HUES64 (cell line): ENCODE measurements around the gene SEMA3E.
"Not testable (repeated sequence)": the region's sequence is repeated elsewhere in the genome, so short reads cannot be mapped to it uniquely, and the experiment has no call there.

Experiments used
- H3K27ac ChIP-seq: 2 replicates; pipeline ENCODE4 v1.7.0; 2013; ENCODE audit warnings: low read depth, low read length, inconsistent platforms
- H3K27me3 ChIP-seq: 2 replicates; pipeline ENCODE4 v1.6.1; 2013; ENCODE audit warnings: mild to moderate bottlenecking, low read length; ENCODE audit not compliant: insufficient read depth
- H3K36me3 ChIP-seq: 2 replicates; pipeline ENCODE4 v1.6.1; 2013; ENCODE audit warnings: mild to moderate bottlenecking, low read length; ENCODE audit not compliant: insufficient read depth
- H3K4me1 ChIP-seq: 2 replicates; pipeline ENCODE4 v1.6.1; 2013; ENCODE audit warnings: mild to moderate bottlenecking, low read length, moderate library complexity; ENCODE audit not compliant: insufficient read depth
- H3K4me3 ChIP-seq: 2 replicates; pipeline ENCODE4 v1.5.1; 2013; ENCODE audit warnings: mild to moderate bottlenecking, low read length, moderate library complexity
- H3K9ac ChIP-seq: 2 replicates; pipeline ENCODE4 v1.6.1; 2013; ENCODE audit warnings: mild to moderate bottlenecking, low read depth, low read length
- H3K9me3 ChIP-seq: 2 replicates; pipeline ENCODE4 v1.6.1; 2013; ENCODE audit warnings: low read depth, low read length; ENCODE audit not compliant: insufficient read depth
- WGBS: fragments of 150-250, 120-280 bp; methylation state at CpG from one replicate; pipeline ENCODE4 v1.1.7; 2013; ENCODE audit warnings: missing lambda C conversion rate; 5-methylcytosine and 5-hydroxymethylcytosine counted together

Gene SEMA3E

DNA sequence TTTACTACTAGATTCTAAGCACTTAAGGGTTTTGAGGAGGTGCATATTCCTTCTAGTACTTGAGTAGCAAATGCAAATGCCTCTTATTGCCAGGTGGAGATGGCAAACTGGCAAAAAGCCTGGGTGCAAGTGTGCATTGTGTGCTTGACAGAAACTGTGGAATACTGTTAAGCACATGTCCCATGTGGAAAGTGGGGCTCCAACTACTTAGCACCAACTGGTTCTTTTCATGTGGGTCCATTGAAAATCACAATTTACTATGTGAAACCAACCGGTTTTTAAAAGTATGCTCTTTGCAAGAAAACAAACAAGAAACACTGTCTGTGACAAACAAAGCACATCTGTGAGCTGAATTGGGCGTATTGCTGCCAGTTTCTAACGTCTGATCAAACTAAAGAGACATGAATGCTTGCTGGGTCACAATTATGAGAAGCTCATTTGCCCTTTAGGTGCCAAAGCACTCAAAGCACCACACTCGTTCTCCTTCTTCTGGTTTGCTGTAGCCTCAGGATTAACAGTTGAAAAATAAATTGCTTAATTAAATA is 197.4 kb downstream of the SEMA3E start:
- H3K9ac ChIP-seq = no peak overlapping the region
- no peaks in the 10 kb centered on the region for H3K9me3 ChIP-seq
- H3K4me1 ChIP-seq = peaks cover 60% of the 10 kb centered on the region
- H3K27me3 ChIP-seq = no peaks in the 10 kb centered on the region
- H3K27ac ChIP-seq = peak overlapping the region; percentile 72
- 67% methylated on average over 4 of the region's 4 CpGs for WGBS
- no peaks in the 10 kb centered on the region for H3K36me3 ChIP-seq
- no peak overlapping the region for H3K4me3 ChIP-seq

DNA sequence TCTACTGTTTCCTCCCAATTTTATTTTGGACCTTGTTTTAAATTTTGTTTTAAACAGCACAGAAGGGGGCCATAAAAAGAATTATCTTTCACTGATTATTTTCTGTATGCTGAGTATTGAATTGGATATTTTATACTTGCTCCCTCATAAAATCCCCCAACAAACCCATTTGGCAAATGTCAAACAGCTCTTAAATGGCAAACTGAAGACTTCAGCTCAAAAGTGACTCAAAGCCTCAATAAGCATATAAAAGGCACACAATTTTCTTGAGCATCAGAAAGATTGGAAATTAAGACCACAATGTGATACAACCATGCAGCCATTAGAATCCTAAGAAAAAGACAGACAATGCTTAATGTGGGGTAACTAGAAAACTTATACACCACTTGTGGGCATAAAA is 199.2 kb downstream of the SEMA3E start:
- Histone ChIP-seq H3K9me3 (no peaks in the 10 kb centered on the region), H3K36me3 (no peaks in the 10 kb centered on the region), H3K27me3 (no peaks in the 10 kb centered on the region), H3K4me1 (peaks cover 54% of the 10 kb centered on the region), H3K4me3 (no peak overlapping the region), H3K27ac (no peak overlapping the region), H3K9ac (no peak overlapping the region)

DNA sequence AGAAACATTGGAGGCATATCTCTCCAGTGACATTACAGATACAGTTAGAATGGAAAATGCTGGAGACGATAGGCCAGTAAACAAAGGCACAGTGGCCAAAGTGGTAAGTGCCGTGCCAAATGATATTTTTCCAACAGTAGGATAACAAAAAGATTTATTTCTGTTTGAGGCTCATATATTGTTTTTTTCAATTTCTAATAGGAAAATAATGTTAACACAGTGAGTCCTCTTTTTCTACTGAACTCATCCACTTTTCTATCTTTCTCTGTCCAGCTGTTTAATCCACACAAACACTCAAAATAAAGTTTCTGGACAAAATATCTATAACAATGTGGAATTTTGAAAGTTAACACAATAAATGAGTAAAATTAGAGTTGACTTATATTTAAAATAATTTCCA is 201.3 kb downstream of the SEMA3E start:
- no peaks in the 10 kb centered on the region for H3K36me3 ChIP-seq
- no peak overlapping the region; the same call in 1 of the 2 replicates for H3K27ac ChIP-seq
- no peak overlapping the region for H3K4me3 ChIP-seq
- peaks cover 53% of the 10 kb centered on the region for H3K4me1 ChIP-seq
- no peaks in the 10 kb centered on the region for H3K9me3 ChIP-seq
- H3K27me3 ChIP-seq = no peaks in the 10 kb centered on the region
- no peak overlapping the region for H3K9ac ChIP-seq
- 96% methylated on average over 2 of the region's 2 CpGs for WGBS

DNA sequence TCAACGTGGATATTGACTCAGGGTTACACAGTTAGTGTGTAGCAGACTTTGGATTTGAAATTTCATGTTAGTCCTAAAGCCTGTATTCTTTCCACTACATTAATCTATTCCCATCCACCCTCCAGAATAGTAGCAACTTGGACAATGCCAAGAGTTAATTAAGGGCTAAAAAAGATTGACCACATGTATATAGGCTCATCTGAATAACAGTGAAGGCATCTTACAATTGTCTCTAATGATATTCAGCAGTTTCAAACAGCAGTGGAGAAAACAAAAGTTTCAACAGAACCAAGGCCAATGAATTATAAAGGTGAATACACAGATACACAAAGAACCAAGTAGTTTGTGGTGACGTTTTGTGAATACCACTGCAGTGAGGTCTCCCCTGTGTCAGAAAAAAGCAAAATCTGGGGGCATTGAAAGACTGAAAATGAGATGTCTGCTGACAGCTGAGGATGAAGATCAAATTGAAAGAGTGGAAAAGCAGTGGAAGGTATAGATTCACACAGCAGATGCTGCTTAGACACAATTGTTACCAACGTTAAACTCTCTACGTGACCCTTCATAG is 202.8 kb downstream of the SEMA3E start:
- Histone ChIP-seq H3K27me3 (no peaks in the 10 kb centered on the region), H3K27ac (peak overlapping the region; percentile 77), H3K36me3 (no peaks in the 10 kb centered on the region), H3K9ac (no peak overlapping the region), H3K4me1 (peaks cover 45% of the 10 kb centered on the region), H3K9me3 (no peaks in the 10 kb centered on the region), H3K4me3 (no peak overlapping the region)
- 28% methylated on average over 2 of the region's 4 CpGs for WGBS

DNA sequence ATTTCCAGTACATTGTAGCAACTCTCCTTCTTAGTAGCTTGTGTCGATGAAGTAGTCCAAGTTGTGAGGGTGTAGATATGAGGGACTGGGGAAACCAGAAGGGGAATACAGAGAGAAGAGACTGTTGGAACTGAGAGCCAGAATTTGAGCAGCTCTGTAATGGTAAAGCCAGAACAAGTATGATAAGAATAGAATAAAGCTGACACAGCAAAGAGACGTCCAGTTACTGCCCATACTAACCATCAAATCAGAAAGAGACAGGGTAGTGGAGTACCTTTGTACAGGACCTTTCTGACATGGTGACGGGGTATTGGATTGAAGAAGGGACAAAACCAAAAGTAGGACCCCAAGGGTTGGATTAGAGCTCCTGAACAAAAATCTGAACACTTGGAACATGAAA is 206.0 kb downstream of the SEMA3E start:
- no peaks in the 10 kb centered on the region for H3K27me3 ChIP-seq
- 83% methylated on average over 3 of the region's 3 CpGs for WGBS
- no peaks in the 10 kb centered on the region for H3K36me3 ChIP-seq

DNA sequence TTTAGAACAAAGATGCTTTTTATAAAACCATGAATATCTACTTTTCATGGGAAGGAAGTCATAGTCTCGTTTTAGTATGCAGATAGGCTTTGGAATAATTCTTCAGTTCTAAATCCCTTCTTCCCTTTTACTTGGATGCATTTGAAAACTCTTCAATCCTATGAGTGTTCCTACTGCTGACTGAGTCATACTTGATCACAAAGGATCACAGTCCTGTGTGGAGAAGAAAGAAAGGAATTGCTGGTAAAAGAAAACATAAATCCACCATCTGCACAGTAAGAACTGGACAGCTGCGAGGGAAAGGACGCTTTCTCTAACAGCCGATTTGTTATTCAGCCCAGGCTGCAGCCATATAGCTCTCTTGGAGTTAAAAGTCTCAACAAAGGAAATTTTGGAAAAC is 209.9 kb downstream of the SEMA3E start:
- H3K27ac ChIP-seq = peak overlapping the region; percentile 50

More for the DNA sequence above, 206.0 kb downstream of the SEMA3E start:
- peaks cover 44% of the 10 kb centered on the region for H3K4me1 ChIP-seq
- no peak overlapping the region for H3K9ac ChIP-seq
- H3K27ac ChIP-seq = no peak overlapping the region
- H3K4me3 ChIP-seq = no peak overlapping the region
- H3K9me3 ChIP-seq = no peaks in the 10 kb centered on the region

DNA sequence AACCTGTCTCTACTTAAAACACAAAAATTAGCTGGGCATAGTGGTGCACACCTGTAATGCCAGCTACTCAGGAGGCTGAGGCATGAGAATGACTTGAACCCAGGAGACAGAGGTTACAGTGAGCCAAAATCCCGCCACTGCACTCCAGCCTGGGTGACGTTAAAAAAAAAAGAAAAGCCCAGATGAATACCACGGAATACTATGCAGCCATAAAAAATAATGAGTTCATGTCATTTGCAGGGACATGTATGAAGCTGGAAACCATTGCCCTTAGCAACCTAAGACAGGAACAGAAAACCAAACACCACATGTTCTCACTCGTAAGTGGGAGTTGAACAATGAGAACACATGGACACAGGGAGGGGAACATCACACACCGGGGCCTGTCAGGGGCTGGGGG is 218.7 kb downstream of the SEMA3E start:
- not testable (repeated sequence) for H3K9ac ChIP-seq, H3K4me3 ChIP-seq, H3K9me3 ChIP-seq, H3K36me3 ChIP-seq, H3K27me3 ChIP-seq
- WGBS = 95% methylated on average over 5 of the region's 5 CpGs
- peak overlapping the region; percentile 79; the same call in 1 of the 2 replicates for H3K27ac ChIP-seq
- peaks cover 48% of the 10 kb centered on the region for H3K4me1 ChIP-seq

More for the DNA sequence above, 209.9 kb downstream of the SEMA3E start:
- Histone ChIP-seq H3K27me3 (no peaks in the 10 kb centered on the region), H3K9me3 (0 out of 2 replicates have a peak, but pooled peaks cover 4% of the 10 kb centered on the region), H3K9ac (peak overlapping the region; percentile 51; the same call in 1 of the 2 replicates), H3K4me3 (no peak overlapping the region), H3K36me3 (no peaks in the 10 kb centered on the region), H3K4me1 (peaks cover 24% of the 10 kb centered on the region)
- 80% methylated on average over 4 of the region's 4 CpGs for WGBS

DNA sequence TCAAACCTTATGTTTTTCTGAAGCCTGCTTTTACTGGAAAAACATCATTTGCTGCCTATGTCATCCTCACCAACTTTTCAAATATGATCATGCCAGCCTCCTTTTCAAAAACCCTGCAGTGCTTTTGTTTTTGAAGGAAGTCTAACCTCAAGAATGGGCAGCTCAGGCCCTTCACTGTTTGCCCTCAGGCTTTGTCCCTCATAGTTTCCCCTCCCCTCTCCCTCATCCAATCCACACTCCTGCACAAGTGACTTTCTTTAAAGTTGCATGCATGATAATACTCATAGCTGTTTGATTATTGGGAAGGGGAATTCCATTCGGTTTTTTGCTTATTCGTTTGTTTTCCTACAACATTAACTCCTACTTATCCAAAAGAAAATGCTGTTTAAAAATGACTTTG is 219.4 kb downstream of the SEMA3E start:
- Histone ChIP-seq H3K4me1 (peaks cover 56% of the 10 kb centered on the region), H3K9me3 (no peaks in the 10 kb centered on the region), H3K4me3 (peak overlapping the region; percentile 25), H3K27ac (peak overlapping the region; percentile 79), H3K9ac (peak overlapping the region; percentile 11; the same call in 1 of the 2 replicates), H3K36me3 (no peaks in the 10 kb centered on the region), H3K27me3 (no peaks in the 10 kb centered on the region)
- no CpG with 5 or more reads among the region's 2 CpGs for WGBS

DNA sequence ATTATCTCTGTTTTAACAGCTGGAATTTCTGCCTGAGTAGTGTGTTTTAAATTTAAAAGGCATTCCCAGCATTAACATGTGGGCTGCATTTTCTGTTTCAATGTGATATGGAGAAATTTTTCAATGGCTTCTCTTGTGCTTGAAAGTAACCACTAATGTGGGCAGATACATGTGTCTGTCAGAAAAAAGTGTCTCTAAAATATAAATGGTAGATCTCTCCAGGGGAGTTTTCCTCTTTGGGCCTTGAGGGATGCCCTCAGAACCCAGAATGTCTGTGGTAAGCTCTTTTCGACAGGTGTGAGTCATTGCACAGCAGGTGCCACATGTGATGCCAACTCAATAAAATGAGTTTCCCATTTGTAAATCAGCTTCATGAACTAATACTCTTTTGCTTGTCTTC is 221.1 kb downstream of the SEMA3E start:
- H3K36me3 ChIP-seq = no peaks in the 10 kb centered on the region
- no peaks in the 10 kb centered on the region for H3K9me3 ChIP-seq
- H3K9ac ChIP-seq = no peak overlapping the region
- H3K27ac ChIP-seq = peak overlapping the region; percentile 79
- 15% methylated on average over 1 of the region's 1 CpG for WGBS
- no peaks in the 10 kb centered on the region for H3K27me3 ChIP-seq
- H3K4me3 ChIP-seq = peak overlapping the region; percentile 0; the same call in 1 of the 2 replicates
- H3K4me1 ChIP-seq = peaks cover 67% of the 10 kb centered on the region

DNA sequence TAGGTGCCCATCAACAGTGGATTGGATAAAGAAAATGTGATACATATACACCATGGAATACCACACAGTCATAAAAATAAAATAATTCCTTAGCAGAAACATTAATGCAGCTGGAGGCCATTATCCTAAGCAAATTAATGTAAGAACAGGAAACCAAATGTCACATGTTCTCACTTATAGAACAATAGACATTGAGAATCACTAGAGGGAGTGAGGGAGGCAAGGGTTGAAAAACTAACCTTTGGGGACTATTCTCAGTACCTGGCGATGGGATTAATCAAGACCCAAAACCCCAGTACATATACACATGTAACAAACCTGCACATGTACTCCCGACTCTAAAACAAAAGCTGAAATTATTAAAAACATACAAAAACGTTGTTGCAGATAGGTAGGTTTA is 222.6 kb downstream of the SEMA3E start:
- peaks cover 61% of the 10 kb centered on the region for H3K4me1 ChIP-seq
- WGBS = 75% methylated on average over 3 of the region's 3 CpGs

DNA sequence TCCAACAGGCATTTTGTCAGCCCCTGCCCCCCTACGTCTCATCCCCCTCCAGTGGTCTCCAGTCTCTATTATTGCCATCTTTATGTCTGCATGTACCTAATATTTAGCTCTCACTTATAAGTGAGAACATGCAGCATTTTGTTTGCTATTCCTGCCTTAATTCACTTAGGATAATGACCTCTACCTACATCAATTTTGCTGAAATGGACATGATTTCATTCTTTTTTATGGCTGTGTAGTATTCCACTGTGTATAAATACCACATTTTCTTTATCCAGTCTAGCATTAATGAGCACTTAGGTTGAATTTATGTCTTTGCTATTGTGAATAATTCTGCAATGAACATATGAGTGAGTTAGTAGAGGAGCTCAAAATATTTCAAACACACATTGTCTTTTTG is 229.9 kb downstream of the SEMA3E start:
- Histone ChIP-seq H3K9me3 (no peaks in the 10 kb centered on the region), H3K27me3 (no peaks in the 10 kb centered on the region), H3K36me3 (no peaks in the 10 kb centered on the region), H3K4me1 (peaks cover 58% of the 10 kb centered on the region), H3K27ac (no peak overlapping the region), H3K9ac (no peak overlapping the region), H3K4me3 (no peak overlapping the region)
- 100% methylated on average over 1 of the region's 1 CpG for WGBS

More for the DNA sequence above, 222.6 kb downstream of the SEMA3E start:
- Histone ChIP-seq H3K27me3 (no peaks in the 10 kb centered on the region), H3K36me3 (no peaks in the 10 kb centered on the region), H3K4me3 (no peak overlapping the region), H3K9ac (no peak overlapping the region), H3K9me3 (no peaks in the 10 kb centered on the region), H3K27ac (no peak overlapping the region)
